Measurements from ENCODE around the gene NEXMIF. TPM values are rescaled to one million over a fixed set of nuclear protein-coding genes. Genes with fewer than 3 reads are reported as not detected.

NEXMIF gene
- total and polyA plus RNA-seq, 9 of the 15 experiments (the other 6 are each of a cell fraction or from before 2014, with no cell fraction given): not detected

GRCh38 chrX:74774988-74775387, 150.3 kb downstream of the NEXMIF start (continued):
- no peak for TF ChIP-seq ZNF518B (CRISPR knock-in tag; IDR thresholded peaks at IDR 0.05)

GRCh38 chrX:74736450-74736849, 188.8 kb downstream of the NEXMIF start:
- no peak overlapping the region for H3K9ac ChIP-seq (ENCODE audit: insufficient read depth in 1 of 2, low read depth in 2 of 2, low read length in 2 of 2)
- BruUV-seq (replicated peaks): no TSS peak
- no peaks in the 10 kb centered on the region for H3K9me3 ChIP-seq (replicated peaks; ENCODE audit: control insufficient read depth, insufficient read depth, low read depth, low read length)
- H3K79me2 ChIP-seq (ENCODE audit: control insufficient read depth, insufficient read depth, low read length): no peaks in the 10 kb centered on the region
- WGBS (ENCODE audit: insufficient coverage, low coverage, missing lambda C conversion rate): 0% methylated on average over 3 of the region's 3 CpGs
- no peak for FAIRE-seq
- CTCF ChIA-PET (ENCODE audit: low intra/inter-chr PET ratio): no interaction called here
- ATAC-seq: no peak
- no peaks in the 10 kb centered on the region for H4K20me1 ChIP-seq (replicated peaks; ENCODE audit: control insufficient read depth, insufficient read depth, low read length)
- no peak overlapping the region for H2AFZ ChIP-seq (ENCODE audit: low read depth, low read length)
- no peaks in the 10 kb centered on the region for H3K9me1 ChIP-seq (ENCODE audit: control insufficient read depth, insufficient read depth, low read length)
- no peak overlapping the region for H3K4me2 ChIP-seq (ENCODE audit: insufficient read depth, low read length)
- no peaks in the 10 kb centered on the region for H3K27me3 ChIP-seq (ENCODE audit: control insufficient read depth in 2 of 2, insufficient read depth in 2 of 2, low read length in 2 of 2)
- POLR2A ChIA-PET: no interaction called here
- DNase-seq (ENCODE audit: extremely low read depth in 1 of 4, low spot score in 3 of 4): no peak
- in situ Hi-C loops (cut with MboI): no loop called here
- no peaks in the 10 kb centered on the region for H3K36me3 ChIP-seq (ENCODE audit: control insufficient read depth, insufficient read depth, low read length)
- no peaks in the 10 kb centered on the region for H3K4me1 ChIP-seq (replicated peaks in 1 of 2; ENCODE audit: control insufficient read depth in 2 of 2, insufficient read depth in 2 of 2, low read length in 2 of 2)
- H3K4me3 ChIP-seq: no peak overlapping the region
- H3K27ac ChIP-seq (ENCODE audit: extremely low read depth, low read depth, low read length): no peak overlapping the region
- intact Hi-C loops (cut with micrococcal nuclease): no loop called here
- TF ChIP-seq STAT5A (IDR thresholded peaks at IDR 0.05; ENCODE audit: borderline replicate concordance, low read length) (no peak), RNF2 (IDR thresholded peaks at IDR 0.05) (no peak), POLR2A (conservative IDR thresholded peaks at IDR 0.05) (no peak), ZNF395 (CRISPR knock-in tag; IDR thresholded peaks at IDR 0.05) (no peak), ADNP (tag; IDR thresholded peaks at IDR 0.05) (no peak), ZNF57 (CRISPR knock-in tag; IDR thresholded peaks at IDR 0.05) (no peak), GTF2E2 (tag; IDR thresholded peaks at IDR 0.05) (no peak), CEBPB (tag; IDR thresholded peaks at IDR 0.05) (no peak), ELK3 (CRISPR knock-in tag; IDR thresholded peaks at IDR 0.05) (no peak), SNIP1 (IDR thresholded peaks at IDR 0.05; ENCODE audit: low read depth) (no peak)

Measured in K562 (cell line).